ENCODE data around the gene ID3.

The ID3 gene

DNA sequence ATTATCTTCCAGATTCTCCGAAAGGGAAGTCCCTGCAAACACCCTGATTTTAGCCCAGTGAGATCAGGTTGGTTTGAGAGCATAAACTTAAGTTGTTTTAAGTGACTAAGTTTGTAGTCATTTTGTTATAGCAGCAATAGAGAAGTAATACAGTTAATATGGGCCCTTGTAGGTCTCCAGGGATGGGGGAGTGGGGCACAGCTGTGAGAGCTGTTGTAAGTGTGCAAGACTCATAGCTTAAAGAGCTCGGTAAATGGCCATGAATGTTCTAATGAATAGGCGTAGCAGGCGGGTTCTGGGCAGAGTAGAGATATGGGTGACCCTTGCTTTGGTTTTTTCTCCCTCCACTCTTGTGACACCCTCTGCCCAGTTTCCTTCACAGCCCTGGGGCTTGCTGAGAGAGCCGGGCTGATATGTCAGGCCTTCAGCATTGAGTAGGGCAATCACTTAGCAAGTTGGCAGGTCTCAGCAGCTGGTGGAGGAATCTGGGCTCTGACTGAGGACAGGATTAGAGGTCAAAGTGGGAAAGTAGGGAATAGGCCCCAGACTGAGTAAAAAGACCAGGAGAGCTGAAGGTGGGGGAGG lies 16.0 kb upstream of the ID3 start:
- ChIA-PET POLR2A (interaction anchor here (1.0 to 3.4 kb wide), 2 partner anchors 16 to 20 kb away, joined by 5 to 67 read pairs; partner anchors contain the start of gene ID3), CTCF (interaction anchor here (1.2 to 3.7 kb wide), 5 partner anchors 10 to 59 kb away, joined by 3 to 31 read pairs (median 14); no protein-coding TSS in a partner anchor)

DNA sequence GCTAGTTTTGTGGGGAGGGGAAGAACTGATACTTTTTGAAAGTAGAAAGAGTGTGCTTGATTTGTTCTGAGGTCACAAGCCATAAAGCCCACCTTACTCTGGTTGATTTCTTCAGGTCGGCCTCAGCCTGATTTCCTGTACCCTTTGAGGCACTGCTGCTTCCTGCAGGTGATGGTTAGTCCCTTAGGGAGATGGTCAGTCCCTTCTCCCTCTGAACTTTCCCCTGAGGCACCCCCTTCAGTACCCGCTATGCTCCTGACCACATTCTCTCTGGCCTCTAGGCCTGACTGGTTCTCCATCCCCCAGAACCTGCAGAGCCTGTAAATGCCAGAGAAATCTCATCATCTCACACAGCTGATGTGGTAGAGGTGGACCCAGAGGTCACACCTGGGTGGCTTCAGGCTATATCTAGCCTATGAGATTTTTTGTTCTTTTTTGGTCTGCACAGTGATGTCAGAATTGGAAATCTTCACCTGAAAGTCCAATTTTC lies 15.0 kb upstream of the ID3 start:
- ChIA-PET CTCF (interaction anchor here (1.0 to 40.3 kb wide), 3 partner anchors 9 to 63 kb away, joined by 3 to 1485 read pairs (median 15); no protein-coding TSS in a partner anchor), POLR2A (no interaction called here)
- H3K4me3 ChIP-seq (ENCODE audit: low read depth, low read length) = no peak overlapping the region
- TF ChIP-seq, protein P1, sequence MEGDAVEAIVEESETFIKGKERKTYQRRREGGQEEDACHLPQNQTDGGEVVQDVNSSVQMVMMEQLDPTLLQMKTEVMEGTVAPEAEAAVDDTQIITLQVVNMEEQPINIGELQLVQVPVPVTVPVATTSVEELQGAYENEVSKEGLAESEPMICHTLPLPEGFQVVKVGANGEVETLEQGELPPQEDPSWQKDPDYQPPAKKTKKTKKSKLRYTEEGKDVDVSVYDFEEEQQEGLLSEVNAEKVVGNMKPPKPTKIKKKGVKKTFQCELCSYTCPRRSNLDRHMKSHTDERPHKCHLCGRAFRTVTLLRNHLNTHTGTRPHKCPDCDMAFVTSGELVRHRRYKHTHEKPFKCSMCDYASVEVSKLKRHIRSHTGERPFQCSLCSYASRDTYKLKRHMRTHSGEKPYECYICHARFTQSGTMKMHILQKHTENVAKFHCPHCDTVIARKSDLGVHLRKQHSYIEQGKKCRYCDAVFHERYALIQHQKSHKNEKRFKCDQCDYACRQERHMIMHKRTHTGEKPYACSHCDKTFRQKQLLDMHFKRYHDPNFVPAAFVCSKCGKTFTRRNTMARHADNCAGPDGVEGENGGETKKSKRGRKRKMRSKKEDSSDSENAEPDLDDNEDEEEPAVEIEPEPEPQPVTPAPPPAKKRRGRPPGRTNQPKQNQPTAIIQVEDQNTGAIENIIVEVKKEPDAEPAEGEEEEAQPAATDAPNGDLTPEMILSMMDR (IDR thresholded peaks at IDR 0.05; ENCODE audit: insufficient read depth, low read length, missing control alignments) = no peak
- DNase-seq (ENCODE audit: low read depth, low spot score) = no peak

More for the DNA sequence above, 16.0 kb upstream of the ID3 start:
- DNase-seq (ENCODE audit: low read depth, low spot score) = no peak
- TF ChIP-seq, protein P1 (IDR thresholded peaks at IDR 0.05; ENCODE audit: insufficient read depth, low read length, missing control alignments) = no peak
- H3K4me3 ChIP-seq (ENCODE audit: low read depth, low read length) = no peak overlapping the region

DNA sequence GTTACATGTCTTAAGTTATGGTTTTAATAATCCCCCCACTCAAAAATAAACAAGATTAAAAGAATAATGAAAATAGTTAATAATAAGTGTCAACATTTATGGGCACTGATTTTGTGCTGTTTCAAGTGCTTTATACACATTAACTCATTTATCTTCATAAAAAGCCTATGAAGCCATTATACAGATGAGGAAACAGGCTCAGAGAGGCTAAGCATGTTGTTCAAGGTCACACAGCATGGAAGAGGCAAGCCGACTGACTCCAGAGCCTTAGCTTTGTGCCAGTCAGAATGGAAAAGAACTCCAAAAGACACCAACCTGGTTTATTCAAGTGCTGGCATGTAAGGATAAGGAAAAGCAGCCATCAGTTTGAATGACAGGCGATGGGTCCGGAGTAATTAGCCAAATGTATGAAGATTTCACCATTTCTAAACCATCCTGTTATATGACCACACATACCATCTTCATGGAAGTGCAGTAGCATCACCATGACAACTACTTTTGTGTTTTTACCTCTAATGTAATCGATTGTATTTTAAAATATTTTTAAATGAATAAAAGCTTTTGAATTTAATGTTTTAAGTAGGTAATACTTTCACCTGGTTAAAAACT lies 14.4 kb upstream of the ID3 start:
- POLR2A ChIA-PET = interaction anchor here (0.9 kb wide), 1 partner anchor 15 kb away, joined by 4 read pairs; the partner anchor contains the start of gene ID3
- no peak overlapping the region for H3K4me3 ChIP-seq (ENCODE audit: low read depth, low read length)
- no peak for DNase-seq (ENCODE audit: low read depth, low spot score)
- CTCF ChIA-PET = interaction anchor here (1.0 to 40.3 kb wide), 4 partner anchors 9 to 63 kb away, joined by 3 to 1485 read pairs (median 10); no protein-coding TSS in a partner anchor
- TF ChIP-seq, protein P1 (IDR thresholded peaks at IDR 0.05; ENCODE audit: insufficient read depth, low read length, missing control alignments) = no peak

DNA sequence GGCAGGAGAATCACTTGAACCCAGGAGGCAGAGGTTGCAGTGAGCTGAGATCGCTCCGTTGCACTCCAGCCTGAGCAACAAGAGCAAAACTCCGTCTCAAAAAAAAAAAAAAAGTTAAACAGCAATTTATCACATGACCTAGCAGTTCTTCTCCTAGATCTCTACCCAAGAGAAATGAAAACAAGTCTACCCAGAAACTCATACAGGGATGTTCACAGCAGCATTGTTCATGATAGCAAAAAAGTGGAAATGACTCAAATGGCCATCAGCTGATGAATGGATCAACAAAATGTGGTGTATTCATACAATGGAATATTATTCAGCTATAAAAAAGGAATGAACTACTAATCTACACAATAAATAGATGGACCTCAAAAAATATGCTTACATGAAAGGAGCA lies 12.2 kb upstream of the ID3 start:
- DNase-seq (ENCODE audit: low read depth, low spot score) = no peak
- no peak overlapping the region for H3K4me3 ChIP-seq (ENCODE audit: low read depth, low read length)
- POLR2A ChIA-PET = interaction anchor here (1.4 kb wide), 1 partner anchor 9 kb away, joined by 4 read pairs; no protein-coding TSS in a partner anchor
- TF ChIP-seq, protein P1 (IDR thresholded peaks at IDR 0.05; ENCODE audit: insufficient read depth, low read length, missing control alignments) = no peak
- CTCF ChIA-PET = interaction anchor here (2.3 to 40.3 kb wide), 2 partner anchors 9 to 65 kb away, joined by 7 to 1485 read pairs; no protein-coding TSS in a partner anchor

DNA sequence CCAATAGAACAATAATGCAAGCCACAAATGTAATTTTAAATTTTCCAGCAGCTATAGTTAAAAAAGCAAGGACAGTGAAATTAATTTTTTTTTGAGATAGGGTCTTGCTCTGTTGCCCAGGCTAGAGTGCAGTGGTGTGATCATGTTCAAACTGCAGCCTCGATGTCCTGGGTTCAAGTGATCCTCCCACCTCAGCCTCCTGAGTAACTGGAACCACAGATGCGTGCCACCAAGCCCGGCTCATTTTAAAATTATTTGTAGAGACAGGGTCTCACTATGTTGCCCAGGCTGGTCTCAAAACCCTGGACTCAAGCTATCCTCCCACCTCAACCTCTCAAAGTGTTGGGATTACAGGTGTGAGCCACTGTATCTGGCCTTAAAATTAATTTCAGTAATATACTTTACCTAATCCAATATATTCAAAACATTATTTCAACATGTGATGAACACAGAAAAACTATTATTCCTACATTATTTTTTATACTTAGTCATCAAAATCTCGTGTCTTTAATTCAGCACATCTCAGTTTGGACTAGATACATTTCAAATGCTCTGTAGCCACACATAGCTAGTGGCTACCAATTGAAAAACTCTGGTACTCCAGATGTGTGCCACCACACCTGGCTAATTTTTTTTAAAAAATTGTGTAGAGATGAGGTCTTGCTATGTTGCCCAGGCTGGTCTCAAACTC lies 10.8 kb upstream of the ID3 start:
- POLR2A ChIA-PET = interaction anchor here (0.9 kb wide), 1 partner anchor 12 kb away, joined by 3 read pairs; no protein-coding TSS in a partner anchor
- DNase-seq (ENCODE audit: low read depth, low spot score) = no peak
- CTCF ChIA-PET = interaction anchor here (2.3 to 40.3 kb wide), 2 partner anchors 11 to 67 kb away, joined by 7 to 1485 read pairs; no protein-coding TSS in a partner anchor
- no peak overlapping the region for H3K4me3 ChIP-seq (ENCODE audit: low read depth, low read length)
- TF ChIP-seq, protein P1 (IDR thresholded peaks at IDR 0.05; ENCODE audit: insufficient read depth, low read length, missing control alignments) = no peak
